Activated CD4-positive, alpha-beta T cell treated with anti-CD3 and anti-CD28 coated beads, Interleukin-2, amount 50 U/mL, for 16 hours (primary cell): ENCODE measurements around the gene CHCHD5.
A peak's percentile ranks its signal among the peaks of the same experiment; 100 is the strongest.
"Not testable (repeated sequence)": the region's sequence is repeated elsewhere in the genome, so short reads cannot be mapped to it uniquely, and the experiment has no call there.

ENCODE experiments used
- DNase-seq: peaks from one replicate; pipeline ENCODE4 v3.0.0-alpha.2; 2020

Gene CHCHD5

DNA sequence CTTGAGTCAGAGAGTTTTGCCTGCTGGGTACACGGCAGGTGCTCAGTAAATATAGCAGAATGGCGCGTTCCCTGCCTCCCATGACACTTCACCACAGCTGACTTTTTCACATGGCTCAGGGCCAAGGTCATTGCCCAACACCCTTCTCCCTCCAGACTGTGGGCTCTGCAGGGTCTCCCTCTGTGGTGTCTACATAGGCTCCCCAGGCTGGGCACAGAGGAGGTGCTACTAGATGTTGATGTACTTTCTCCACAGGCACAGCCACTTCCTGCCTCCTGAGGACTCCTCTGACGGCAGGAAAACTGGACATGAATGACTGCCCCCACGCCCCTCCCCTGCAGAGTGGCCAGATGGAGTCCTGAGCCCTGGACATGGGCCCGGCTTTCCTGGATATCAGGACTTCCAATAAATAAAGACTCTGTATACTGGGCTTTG, 4.2 kb downstream of the CHCHD5 start:
- no peak for DNase-seq

DNA sequence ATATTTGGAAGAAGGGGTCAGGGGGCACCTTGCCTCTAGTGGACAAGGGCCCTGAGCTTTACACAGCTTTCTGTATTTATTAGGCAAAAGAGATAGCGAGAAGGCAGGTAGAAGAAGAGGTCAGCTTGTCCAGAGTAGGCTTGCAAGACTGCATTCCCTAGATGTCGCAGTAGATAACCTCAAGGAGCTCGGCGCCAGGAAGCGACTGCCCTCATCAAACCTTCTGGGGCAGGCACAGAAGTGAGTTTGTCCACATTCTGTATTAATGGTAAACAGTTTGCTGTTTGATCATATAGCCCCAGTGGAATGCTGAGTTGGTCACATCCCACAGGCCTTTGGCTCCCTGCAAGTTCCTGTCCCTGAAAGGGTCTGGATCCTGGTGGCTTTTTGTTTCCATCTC, 7.0 kb downstream of the CHCHD5 start:
- DNase-seq = no peak

DNA sequence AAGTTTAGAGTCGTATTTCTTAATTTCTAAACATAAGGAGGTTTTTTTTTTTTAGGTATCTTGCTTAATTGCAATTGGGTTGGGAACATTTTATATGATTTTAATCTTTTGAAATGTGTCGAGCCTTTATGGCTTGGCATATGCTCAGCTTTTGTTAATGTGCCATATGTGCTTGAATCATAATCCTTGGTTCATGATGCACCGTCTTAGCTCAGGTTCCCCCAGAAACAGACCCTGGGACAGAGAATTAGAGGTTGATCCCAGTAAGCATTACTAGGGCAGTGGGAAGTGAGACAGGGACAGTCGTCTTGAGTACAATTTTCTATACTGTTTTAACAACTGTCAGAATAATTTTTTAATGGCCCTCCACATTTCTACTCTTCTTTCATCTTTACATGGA, 9.3 kb downstream of the CHCHD5 start:
- no peak for DNase-seq

DNA sequence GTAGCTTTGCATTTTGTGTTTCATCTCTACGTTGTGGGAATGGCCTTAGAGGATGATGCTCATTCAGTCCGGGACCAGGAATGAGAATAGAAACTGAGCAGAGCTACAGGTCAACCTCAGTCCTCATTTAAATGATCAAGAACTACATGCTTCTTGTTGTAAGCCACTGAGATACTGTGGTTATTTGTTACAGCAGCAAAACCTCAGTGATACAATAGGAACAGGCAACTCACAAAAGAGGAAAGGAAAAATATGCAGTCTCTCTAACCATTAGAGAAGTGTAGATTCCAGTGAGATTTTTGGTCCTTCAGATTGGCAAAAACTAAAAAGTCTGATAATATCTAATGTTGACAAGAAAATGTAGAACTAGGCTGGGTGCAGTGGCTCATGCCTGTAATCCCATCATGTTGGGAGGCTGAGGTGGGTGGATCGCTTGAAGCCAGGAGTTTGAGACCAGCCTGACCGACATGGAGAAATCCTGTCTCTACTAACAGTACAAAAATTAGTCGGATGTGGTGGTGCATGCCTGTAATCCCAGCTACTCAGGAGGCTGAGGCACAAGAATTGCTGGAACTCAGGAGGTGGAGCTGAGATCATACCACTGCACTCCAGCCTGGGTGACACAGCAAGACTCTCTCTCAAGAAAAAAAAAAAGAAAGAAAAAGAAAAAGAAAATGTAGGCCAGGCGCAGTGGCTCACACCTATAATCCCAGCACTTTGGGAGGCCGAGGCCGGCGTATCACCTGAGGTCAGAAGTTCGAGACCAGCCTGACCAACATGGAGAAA, 13.3 kb downstream of the CHCHD5 start:
- no peak for DNase-seq

DNA sequence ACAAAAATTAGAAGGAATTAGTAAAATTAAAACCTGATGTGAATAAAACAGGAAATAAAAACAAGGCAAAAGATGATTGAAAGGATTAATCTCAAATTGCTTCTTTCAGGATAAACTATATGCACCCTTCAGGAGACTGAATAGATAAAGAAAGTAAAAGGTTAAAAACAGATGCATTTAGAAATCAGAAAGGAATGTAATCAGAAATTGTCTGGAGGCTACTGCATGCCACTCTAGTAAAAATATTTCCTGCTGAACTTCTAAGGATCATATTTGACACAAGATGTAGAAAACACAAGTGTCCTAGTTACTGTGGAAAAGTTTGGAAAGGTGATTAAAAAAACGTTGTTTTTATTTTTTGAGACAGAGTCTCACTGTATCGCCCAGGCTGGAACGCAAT, 16.2 kb downstream of the CHCHD5 start:
- DNase-seq = no peak

DNA sequence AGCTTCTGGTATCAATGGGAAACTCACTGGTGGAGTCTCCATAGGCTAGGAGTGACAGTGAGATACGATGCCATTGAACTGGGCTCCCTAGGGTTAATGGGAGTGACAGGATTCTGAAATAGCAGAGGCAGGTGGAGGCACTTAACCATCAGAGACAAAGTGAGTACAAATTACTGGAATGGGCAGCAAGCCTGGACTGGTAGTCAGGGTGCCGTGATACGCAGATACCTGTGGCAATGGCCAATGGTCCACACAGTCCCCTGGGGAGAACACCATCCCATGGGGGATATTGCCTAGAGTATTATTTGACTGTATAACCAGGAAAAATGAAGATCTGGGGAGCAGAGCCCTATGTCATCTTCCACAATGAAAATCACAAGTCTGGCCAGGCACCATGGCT, 17.3 kb downstream of the CHCHD5 start:
- DNase-seq = no peak

DNA sequence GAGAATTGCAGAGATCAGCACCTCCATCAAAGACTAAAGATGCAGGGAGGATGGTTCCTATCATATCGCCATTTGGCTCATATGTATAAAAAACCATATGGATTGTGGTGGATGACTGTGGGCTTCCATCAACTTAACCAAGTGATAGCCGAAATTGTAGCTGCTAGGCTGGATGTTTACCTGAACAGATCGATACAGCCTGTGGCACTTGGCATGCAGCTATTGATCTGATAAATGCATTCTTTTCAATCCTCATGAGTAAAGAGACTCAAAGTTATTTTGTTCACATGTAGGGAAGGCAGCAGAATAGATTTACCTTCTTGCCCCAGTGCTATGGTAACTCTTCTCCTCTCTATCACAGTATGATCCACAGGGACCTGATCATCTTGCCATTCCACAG, 18.5 kb downstream of the CHCHD5 start:
- no peak for DNase-seq

DNA sequence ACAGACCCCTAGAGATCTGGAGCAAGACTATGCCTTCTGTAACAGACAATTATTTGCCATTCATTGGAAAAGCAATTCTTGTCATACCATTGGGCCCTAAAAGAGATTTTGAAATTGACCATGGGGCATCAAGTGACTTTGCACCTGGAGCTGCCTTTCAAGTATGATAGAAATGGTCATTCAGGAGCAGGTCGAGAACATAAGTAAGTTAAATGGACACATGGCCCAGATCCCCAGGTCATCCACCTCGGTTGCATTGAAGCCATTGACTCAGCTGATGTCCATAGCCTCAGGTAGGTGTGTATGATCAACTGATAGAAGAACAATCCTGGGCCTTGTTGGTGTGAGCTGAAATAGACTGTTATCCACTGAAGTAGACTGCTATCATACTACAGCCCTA, 19.3 kb downstream of the CHCHD5 start:
- DNase-seq = no peak

DNA sequence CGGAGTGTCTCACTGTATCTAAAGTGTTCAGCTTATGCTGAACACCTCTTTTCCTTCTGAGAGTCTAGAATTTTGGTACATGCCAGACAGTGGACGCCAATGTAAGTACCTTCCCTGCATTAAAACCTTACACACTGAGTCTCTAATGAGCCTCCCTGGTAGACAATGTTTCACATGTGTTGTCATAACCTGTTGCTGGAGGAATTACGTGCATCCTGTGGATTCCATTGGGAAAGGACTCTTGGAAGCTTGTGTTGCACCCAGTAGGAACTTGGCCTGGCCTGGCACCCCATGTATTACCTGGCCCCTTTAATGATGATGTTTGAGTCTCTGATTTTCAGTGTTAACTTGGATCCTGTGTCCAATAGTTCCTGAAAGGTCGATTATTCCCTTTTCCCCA, 20.5 kb downstream of the CHCHD5 start:
- DNase-seq = no peak

DNA sequence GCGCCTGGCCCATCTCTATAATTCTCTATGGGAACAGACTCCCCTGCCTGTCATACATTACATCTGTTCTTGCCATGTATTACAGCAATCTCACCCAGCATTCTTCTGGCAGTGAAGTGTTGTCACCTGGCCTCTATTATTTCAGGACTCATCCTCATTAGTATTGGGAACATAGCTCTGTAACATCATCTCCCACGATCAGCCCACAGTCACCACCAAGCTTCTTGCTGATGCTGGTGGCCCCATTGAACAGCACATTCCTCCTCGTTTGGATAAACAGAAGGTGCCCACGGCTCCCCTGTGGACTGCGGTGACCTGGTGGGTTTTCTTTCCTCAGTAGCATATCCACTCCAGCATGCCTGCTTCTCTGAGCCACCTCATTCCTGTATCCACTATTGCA, 21.5 kb downstream of the CHCHD5 start:
- DNase-seq = no peak

DNA sequence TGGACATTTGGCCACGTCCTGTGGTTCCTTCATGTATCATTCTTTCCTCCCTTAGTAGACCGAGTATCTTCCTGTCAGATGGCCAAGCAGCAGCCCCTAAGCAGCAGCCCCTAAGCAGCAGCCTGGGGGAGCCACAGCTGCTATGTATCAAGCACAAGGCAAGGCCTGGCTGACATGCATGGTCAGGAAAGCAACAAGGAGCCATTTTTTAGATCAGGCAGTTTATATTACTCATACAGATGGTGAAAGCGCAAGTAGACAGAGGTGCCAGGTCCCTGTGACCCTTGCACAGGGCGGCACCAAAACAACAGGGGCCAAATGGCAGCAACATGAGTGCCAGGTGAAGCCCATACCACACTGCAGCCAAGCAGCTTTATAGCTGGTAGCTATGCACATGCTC, 22.1 kb downstream of the CHCHD5 start:
- DNase-seq = no peak

DNA sequence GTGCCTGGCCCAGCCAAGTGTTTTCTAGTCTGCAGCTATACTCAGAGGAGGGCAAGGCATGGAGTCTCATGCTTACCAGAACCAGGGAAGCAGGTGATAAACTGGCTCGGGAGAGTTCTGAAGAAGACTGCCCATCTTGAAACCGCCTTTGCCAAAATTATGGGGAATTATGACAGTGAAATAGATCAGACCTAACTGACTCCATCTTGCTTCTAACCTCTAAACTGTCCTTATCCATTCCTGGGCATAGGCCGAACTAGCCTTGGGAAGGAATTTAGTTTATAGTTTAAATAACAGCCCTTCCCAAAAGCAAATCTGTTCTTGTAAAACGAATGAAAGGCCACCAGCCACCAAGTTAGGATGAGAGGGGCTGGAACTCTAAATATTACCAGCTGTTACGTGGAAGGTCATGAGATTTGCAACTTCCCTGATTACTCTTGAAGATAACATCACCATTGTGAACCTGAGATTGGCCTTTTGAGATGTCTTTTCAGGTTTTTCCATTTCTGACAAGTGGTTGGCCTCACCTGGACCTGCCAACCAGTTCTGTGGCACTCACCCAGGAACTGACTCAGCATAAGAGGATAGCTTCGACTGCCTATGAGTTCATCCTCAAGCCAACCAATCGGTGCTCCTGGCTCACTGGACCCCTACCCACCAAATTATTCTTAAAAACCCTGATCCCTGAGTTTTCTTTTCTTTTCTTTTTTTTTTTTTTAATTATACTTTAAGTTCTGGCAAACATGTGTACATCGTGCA, 23.4 kb downstream of the CHCHD5 start:
- DNase-seq = no peak

DNA sequence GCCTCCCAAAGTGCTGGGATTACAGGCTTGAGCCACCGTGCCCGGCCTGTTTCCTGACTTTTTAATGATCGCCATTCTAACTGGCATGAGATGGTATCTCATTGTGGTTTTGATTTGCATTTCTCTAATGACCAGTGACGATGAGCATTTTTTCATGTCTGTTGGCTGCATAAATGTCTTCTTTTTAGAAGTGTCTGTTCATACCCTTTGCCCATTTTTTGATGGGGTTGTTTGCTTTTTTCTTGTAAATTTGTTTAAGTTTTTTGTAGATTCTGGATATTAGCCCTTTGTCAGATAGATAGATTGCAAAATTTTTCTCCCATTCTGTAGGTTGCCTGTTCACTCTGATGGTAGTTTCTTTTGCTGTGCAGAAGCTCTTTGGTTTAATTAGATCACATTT, 24.9 kb downstream of the CHCHD5 start:
- not testable (repeated sequence) for DNase-seq

DNA sequence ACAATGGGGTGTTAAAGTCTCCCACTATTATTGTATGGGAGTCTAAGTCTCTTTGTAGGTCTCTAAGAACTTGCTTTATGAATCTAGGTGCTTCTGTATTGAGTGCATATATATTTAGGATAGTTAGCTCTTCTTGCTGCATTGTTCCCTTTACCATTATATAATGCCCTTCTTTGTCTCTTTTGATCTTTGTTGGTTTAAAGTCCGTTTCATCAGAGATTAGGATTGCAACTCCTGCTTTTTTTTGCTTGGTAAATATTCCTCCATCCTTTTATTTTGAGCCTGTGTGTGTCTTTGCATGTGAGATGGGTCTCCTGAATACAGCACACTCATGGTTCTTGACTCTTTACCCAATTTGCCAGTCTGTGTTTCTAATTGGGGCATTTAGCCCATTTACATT, 27.9 kb downstream of the CHCHD5 start:
- DNase-seq = not testable (repeated sequence)

DNA sequence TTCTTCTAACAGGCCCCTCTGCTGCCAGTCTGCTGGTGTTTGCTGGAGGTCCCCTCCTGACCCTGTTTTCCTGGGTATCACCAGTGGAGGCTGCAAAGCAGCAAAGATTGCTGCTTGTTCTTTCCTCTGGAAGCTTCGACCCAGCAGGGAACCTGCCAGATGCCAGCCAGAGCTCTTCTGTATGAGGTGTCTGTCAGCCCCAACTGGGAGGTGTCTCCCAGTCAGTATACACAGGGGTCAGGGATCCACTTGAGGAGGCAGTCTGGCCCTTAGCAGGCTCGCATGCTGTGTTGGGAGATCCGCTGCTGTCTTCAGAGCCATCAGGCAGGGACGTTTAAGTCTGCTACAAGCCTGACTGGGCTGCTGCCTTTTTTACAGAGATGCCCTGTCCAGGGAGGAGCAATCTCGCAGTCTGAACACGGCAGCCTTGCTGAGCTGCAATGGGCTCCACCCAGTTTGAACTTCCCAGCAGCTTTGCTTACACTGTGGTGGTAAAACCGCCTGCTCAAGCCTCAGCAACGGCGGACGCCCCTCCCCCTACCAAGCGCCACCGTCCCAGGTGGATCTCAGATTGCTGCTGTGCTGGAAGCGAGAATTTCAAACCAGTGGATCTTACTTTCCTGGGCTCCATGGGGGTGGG, 29.9 kb downstream of the CHCHD5 start:
- no peak for DNase-seq

DNA sequence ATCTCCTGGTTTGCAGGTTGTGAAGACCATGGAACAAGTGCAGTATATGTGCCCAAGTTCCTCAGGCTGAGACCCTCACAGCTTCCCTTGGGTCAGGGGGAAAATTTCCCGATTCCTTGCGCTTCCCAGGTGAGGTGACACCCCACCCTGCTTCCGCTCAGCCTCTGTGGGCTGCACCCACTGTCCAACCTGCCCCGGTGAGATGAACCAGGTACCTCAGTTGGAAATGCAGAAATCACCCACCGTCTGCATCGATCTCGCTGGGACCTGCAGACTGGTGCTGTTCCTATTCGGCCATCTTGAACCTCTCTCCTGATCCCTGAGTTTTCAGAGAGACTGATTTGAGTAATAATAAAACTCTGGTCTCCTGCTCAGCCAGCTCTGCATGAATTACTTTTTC, 30.6 kb downstream of the CHCHD5 start:
- no peak for DNase-seq

DNA sequence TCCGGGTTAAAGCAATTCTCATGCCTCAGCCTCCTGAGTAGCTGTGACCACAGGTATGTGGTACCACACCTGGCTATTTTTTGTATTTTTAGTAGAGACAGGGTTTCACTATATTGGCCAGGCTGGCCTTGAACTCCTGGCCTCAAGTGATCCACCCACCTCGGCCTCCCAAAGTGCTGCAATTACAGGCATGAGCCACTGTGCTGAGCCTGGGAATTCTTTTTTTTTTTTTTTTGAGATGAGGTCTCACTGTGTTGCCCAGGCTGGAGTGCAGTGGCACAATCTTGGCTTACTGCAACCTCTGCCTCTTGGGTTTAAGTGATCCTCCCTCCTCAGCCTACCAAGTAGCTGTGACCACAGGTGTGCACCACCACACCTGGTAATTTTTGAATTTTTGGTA, 31.4 kb downstream of the CHCHD5 start:
- not testable (repeated sequence) for DNase-seq

DNA sequence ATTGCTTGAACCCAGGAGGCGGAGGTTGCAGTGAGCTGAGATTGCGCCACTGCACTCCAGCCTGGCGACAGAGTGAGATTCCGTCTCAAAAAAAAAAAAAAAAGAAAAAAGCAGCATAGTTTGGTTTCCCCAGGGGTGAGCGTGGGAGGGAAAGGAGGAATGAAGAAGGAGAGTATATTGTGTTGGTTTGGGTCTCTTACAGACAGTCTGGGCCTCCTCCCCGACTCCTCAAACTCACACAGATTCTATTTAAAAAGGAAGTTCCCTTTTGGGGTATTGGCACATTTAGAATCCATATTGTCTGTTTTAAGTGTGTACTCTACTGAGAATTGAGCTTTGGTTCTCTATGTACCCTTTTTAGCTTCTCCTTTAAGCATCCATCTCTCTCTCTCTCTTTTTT, 34.0 kb downstream of the CHCHD5 start:
- DNase-seq = no peak

DNA sequence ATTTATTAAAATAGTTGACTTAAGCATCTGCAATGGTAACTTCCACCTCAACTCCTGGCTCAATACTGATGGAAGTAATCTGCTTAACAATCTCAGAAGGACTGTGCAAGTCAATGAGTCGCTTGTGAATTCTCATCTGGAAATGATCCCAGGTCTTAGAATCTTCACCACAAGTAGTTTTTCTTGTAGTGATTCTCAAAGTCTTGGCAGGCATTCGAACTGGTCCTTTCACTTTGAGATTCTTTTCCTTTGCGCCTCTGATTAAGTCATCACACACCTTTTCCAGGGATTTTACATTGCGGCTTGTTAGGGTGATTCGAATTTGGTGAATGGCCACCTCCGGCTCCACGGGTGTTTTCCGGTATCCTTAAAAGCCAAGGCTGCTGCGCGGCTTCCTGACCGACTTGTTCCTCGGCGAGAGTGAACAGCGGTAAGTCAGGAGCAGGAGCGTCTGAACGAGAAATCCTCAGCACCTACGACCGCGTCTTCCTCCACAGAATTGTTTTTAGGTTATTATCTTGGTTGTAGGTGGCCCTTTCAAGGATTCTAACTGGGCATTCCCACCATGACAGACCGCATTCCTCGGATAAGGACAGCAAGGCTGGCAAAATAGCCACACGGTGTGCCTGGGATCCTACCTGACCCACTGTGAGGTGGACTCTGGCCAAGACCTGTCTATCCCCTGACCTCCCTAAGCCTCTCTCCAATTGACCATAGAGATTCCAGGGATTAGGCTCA, 37.5 kb downstream of the CHCHD5 start:
- no peak for DNase-seq

DNA sequence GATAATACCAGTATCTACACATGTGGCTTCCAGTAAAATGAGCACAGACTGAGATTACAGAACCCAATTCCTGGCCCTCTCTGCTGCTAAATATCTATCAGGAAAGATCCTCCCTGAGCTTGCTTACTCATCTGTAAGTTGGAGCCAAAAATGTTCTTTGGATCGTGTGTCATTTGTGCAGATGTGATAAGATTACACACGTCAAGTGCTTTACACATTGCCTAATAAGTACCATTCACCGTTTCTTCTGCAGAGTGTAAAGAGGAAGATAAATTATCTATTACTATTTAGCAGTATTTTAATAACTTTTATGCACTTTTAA, 38.1 kb downstream of the CHCHD5 start:
- no peak for DNase-seq

DNA sequence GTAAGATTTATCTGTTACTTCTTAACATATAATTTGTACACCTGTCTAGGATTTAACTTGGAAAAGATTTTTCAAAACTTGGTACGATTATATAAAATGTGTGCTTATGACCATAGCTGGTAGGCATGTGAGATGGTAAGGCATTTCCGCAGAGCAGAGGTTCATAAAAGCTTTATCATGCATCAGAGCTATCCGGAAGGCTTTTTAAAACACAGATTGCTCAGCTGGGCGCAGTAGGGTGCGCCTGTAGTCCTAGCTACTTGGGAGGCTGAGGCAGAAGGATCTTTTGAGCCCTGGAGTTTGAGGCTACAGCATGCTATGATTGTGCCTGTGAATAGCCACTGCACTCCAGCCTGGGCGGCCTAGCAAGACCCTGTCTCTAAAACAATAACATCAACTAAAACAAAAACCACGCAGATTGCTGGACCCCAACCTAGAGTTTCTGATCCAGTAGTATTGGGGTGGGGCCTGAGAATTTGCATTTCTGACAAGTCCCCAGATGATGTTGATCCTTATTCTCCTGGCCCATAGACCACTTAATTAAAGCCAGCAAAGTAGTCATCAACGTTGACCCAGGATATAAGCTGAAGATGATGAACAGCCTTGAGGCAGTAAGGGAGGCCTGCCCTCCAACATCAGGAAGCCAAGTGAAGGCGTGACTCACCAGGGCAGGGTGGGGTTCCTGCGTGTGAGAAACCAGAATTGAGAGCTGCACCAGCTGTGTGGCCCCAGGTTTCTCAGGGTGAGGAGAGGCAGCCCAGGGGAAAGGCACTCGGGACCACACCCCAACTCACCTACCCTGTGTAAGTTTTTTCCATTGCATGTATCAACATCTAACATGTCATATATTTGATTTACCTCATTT, 39.7 kb downstream of the CHCHD5 start:
- DNase-seq = peak; percentile 83

DNA sequence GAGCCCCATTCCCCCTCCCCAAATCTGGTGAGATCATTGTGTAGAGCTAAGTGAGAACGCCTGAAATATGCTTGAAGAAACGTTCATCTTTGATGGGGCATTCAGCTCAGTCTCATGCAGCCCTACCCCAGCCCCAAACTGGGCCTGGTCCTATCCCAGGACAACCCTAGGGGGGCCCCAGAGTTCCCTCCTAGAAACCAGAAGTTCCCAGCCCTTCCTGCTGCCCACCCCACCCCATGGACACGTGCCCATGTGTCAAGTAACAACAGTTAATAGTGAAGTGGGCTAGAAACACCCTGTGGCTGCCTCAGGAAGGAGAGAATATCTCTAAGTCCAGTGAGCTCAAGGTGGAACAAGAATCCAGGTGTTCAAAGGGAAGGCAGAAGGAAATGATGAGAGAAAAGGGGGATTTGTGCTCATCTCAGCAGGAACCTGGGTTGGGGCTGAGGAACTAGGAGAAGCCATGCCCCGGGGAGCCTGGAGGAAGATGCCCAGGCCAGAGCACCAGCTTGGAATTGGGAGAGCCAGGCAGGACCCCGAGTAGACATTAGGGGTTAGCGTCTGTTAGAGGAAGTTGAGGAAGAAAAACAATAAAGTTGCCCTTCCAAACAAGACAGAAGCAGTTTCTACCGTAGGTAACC, 41.2 kb downstream of the CHCHD5 start:
- no peak for DNase-seq
